Measurements from ENCODE around the gene MYO1H.

Gene MYO1H

DNA sequence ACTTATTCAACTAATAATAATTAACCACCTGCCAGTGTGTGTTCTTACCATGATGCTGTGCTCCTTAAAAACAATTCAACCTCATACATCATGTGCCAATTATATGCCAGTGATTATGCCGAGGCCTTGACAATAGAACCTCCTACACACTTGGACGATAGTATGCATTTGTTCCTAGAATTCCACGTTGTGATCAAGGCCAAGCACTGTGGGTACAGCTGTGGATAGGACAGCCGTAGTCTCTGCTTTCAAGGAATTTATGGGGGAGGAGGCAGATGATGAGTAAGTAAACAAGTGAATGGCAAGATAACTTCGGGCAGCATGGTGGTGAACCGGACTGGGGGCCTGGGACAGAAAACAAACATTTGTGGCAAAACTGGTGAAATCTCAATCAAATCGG lies 18.0 kb upstream of the MYO1H start:
- no peaks in the 10 kb centered on the region for H3K4me1 Mint-ChIP-seq
- DNase-seq (no peak), ATAC-seq (no peak)
- no peaks in the 10 kb centered on the region for H3K9me3 Mint-ChIP-seq
- H3K27me3 Mint-ChIP-seq = peaks cover 7% of the 10 kb centered on the region
- H3K4me3 Mint-ChIP-seq = no peak overlapping the region
- H3K27ac Mint-ChIP-seq = no peak overlapping the region

DNA sequence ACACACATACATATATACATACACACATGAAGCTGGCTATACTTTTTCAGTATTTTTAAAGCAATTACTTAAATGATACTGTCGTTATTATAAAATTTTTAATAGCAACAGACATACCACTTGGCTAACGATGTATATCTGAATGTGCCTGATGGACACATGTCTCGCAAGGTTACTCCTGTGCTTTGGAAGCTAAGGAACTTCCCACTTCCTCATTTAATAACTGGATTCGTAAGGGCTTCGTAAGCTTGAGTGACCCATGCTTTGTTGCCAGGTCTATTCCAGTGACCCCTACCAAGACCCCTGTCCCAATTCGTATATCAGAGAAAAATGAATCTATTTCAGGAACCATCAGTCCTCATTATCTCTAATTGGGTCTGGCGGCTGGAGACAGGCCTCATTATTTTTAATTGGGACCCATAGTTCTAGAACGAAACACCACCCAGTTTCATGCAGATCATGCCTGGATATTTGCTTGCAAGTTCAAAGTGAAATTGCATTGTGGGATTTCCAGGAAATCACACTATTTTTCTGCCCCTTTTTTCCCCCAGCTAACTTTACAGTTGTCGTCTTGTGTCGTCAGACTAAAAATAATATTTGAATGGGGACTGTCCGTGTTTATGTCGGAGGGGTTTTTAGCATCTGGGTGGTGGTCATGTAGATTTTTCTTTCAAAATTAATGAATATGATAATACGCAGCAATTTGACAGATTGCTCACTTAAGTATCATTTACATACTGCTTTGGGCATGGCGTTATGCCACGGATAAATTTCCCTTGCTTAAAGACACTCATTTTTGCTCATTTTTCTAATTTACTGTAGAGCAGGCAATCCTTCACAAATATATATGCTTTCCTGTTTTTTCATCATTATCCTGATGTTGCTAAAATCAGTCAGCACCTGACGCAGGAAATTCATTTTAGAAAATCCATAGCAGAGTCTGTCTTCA lies 17.1 kb upstream of the MYO1H start:
- no peaks in the 10 kb centered on the region for H3K9me3 Mint-ChIP-seq
- no peak overlapping the region for H3K4me3 Mint-ChIP-seq
- H3K27me3 Mint-ChIP-seq = peaks cover 7% of the 10 kb centered on the region
- H3K27ac Mint-ChIP-seq = no peak overlapping the region
- no peak for ATAC-seq
- no peak for DNase-seq
- no peaks in the 10 kb centered on the region for H3K4me1 Mint-ChIP-seq

DNA sequence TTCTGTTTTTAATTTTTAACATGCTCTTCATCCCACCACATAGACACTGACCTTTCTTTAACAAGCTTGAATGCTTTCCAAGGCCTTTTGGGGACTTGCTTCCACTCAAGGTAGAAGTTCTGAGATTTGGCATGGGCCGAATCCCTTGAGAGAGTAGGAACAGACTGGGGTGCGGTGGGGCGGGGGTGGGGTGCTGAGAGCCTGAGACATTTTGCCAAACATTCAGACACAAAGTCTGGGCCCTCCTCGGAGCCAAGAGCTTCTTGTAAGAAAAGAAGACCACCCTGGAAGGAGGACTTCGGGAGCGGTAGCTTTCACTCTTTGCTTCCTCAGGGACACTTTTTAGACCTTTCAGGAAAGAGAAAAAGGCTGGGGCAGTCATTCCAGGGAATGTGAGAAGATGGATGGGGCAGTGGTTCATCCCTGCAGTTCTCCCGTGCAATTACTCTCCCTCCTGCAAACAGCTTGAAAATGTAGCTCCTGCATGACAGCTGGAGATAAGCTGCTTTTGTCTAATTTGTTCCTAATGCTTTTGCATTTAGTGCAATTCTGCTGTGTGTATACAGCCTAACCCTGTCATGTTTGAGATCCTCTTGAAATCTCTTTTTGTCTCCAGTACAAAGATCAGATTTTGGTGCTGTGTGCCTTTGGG lies 16.3 kb upstream of the MYO1H start:
- H3K4me3 Mint-ChIP-seq = no peak overlapping the region
- peaks cover 7% of the 10 kb centered on the region for H3K27me3 Mint-ChIP-seq
- DNase-seq = no peak
- H3K9me3 Mint-ChIP-seq = no peaks in the 10 kb centered on the region
- H3K4me1 Mint-ChIP-seq = no peaks in the 10 kb centered on the region
- ATAC-seq = no peak
- no peak overlapping the region for H3K27ac Mint-ChIP-seq

DNA sequence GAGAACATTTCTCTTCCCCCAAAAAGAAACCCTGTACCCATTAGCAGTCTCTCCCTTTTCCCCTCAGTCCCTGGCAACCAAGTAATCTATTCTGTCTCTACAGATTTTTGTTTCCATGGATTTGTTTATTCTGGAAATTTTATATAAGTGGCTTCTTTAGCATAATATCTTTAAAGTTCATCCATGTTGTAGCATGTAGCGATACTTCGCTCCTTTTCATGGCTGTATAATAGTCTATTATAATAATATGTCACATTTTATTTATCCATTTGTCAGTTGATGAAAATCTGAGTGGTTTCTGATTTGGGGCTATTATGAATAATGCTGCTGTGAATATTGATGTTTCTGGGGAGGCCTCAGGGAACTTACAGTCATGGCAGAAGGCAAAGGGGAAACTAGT lies 12.8 kb upstream of the MYO1H start:
- H3K4me1 Mint-ChIP-seq = no peaks in the 10 kb centered on the region
- DNase-seq = no peak
- no peak overlapping the region for H3K27ac Mint-ChIP-seq
- no peak overlapping the region for H3K4me3 Mint-ChIP-seq
- ATAC-seq = no peak
- H3K27me3 Mint-ChIP-seq = peaks cover 1% of the 10 kb centered on the region
- no peaks in the 10 kb centered on the region for H3K9me3 Mint-ChIP-seq

DNA sequence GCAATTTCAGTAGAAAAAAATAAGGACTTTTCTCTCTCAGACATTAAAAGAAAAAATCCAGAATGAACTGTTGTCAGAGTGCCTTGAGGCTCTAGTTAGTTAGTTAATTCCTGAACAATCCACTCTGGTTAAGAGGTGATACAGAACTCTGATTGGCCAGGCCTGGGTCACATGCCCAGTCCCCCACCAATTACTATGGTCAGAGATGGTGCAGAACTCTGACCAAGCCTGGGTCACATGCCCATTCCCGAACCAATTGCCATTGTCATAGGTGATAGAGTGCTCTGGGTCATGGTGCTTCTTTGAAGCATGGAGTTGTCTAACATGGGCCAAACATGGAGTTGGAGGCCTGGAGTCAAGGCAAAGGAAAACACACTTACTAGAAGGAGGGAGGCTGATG lies 11.1 kb upstream of the MYO1H start:
- DNase-seq (no peak), ATAC-seq (no peak)
- Mint-ChIP-seq H3K4me3 (no peak overlapping the region), H3K27ac (no peak overlapping the region), H3K9me3 (no peaks in the 10 kb centered on the region), H3K4me1 (no peaks in the 10 kb centered on the region), H3K27me3 (no peaks in the 10 kb centered on the region)

DNA sequence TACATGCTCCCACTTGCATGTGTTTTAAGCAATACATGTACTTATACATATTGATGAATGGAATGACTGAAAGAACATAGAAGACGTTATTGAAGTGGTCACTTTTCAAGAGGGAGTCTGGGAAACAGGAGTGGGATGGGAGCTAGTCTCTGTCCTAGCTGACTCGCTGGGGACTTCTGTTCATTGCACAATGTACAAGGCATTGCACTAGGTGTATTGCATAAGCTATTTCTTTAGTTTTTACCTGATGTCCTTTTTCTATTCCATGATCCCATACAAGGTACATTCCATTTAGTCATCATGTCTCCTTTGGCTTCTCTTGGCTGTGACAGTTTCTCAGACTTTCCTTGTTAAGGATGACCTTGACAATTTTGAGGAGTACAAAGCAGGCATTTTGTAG lies 4.0 kb upstream of the MYO1H start:
- Mint-ChIP-seq H3K4me3 (no peak overlapping the region), H3K9me3 (no peaks in the 10 kb centered on the region), H3K27ac (no peak overlapping the region), H3K27me3 (no peaks in the 10 kb centered on the region), H3K4me1 (no peaks in the 10 kb centered on the region)
- ATAC-seq (no peak), DNase-seq (no peak)

DNA sequence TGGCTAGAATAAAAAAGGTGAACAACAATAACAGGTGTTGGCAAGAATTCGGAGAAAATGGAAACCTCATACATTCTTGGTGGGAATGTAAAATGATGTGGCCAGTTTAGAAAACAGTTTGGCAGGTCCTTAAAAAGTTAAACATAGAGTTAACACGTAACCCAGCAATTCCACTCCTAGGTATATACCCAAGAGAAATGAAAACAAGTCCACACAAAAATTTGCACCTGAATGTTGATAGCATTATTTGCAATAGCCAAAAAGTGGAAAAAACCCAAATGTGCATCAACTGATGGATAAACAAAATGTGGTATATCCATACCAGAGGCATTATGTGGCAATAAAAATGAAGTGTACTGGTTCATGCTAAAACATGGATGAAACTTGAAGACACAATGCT lies 2.3 kb upstream of the MYO1H start:
- Mint-ChIP-seq H3K4me3 (no peak overlapping the region), H3K27me3 (no peaks in the 10 kb centered on the region), H3K27ac (no peak overlapping the region), H3K4me1 (no peaks in the 10 kb centered on the region), H3K9me3 (no peaks in the 10 kb centered on the region)
- no peak for ATAC-seq
- no peak for DNase-seq

DNA sequence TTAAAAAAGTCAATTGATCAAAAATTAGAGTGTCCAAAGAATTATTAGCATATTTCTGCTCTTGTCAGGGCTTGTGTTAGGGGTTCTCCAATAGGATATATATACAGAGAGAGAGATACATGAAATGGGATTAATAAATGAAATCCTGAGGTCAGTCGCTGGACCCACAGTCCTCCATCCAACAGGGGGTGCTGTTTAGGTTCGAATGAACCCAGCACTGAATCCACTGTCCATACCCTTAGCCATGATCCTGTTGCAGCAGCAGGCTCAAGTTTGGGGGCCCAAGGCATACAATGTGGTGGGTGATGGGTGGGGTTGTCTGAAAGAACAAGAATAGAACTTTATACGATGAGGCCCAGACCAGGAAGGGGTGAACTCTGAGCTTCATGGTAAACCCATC lies 780 bp upstream of the MYO1H start:
- Mint-ChIP-seq H3K27me3 (no peaks in the 10 kb centered on the region), H3K4me3 (no peak overlapping the region), H3K9me3 (no peaks in the 10 kb centered on the region), H3K27ac (no peak overlapping the region), H3K4me1 (no peaks in the 10 kb centered on the region)
- no peak for ATAC-seq
- no peak for DNase-seq

DNA sequence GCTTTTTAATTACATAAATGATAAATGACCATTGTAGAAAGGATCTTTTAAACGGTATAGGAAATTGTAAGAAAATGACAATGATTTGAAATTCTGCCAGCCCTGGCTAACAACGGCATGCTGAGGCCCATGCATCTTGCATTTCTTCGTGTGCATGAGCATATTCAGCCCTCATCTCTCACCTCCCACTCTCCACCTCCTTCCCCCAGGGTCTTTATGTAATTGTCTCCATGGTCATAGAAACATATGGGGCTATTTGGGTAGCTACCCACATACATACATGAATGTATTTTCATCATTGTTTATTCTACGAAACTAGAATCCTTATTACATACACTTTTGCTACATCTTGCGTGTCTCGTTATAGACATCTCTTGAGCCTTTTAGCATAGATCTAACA lies 4.5 kb downstream of the MYO1H start:
- Mint-ChIP-seq H3K9me3 (no peaks in the 10 kb centered on the region), H3K27me3 (peaks cover 25% of the 10 kb centered on the region), H3K27ac (no peak overlapping the region), H3K4me1 (no peaks in the 10 kb centered on the region), H3K4me3 (no peak overlapping the region)
- ATAC-seq = no peak
- no peak for DNase-seq

DNA sequence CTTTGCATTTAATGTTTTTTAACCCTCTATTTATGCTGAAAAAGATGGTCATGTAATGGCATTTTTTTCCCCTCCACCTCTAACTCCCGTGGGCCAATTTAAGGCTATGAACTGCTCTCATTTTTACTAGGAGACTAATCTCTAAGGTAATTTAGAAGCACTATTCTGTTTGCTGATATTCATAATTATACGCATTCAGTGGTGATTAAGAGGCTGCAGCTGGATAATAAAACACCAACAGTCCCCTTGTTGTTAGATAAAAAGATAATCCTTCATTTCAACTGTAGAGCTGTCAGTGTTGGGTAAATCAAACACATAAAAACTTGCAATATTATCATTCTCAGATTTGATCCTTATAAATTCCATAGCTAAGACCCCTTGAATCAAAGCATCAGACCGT lies 8.9 kb downstream of the MYO1H start:
- no peak overlapping the region for H3K4me3 Mint-ChIP-seq
- DNase-seq = no peak
- peaks cover 53% of the 10 kb centered on the region for H3K27me3 Mint-ChIP-seq
- ATAC-seq = no peak
- H3K4me1 Mint-ChIP-seq = no peaks in the 10 kb centered on the region
- H3K9me3 Mint-ChIP-seq = no peaks in the 10 kb centered on the region
- H3K27ac Mint-ChIP-seq = no peak overlapping the region

DNA sequence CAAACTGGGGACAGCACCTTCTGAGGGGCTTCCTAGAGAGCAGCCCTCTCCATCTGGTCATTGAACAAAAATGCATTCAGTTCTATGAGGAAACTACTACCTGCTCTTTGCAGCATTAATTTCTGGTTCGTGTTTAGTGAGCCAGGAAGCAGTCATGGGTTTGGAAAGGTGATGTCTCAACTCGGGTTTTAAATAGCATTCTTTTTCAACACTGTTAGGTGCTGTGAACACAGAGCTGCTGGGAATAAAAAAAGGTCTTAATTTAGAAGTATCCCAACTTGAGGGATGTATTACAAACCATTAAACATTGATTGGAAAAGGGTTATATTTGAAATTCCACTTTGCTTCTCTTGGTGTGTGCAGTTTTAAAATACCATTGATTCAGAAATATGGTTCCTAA lies 9.3 kb downstream of the MYO1H start:
- Mint-ChIP-seq H3K9me3 (no peaks in the 10 kb centered on the region), H3K27me3 (peaks cover 54% of the 10 kb centered on the region), H3K4me3 (no peak overlapping the region), H3K27ac (no peak overlapping the region), H3K4me1 (no peaks in the 10 kb centered on the region)
- ATAC-seq (no peak), DNase-seq (no peak)

DNA sequence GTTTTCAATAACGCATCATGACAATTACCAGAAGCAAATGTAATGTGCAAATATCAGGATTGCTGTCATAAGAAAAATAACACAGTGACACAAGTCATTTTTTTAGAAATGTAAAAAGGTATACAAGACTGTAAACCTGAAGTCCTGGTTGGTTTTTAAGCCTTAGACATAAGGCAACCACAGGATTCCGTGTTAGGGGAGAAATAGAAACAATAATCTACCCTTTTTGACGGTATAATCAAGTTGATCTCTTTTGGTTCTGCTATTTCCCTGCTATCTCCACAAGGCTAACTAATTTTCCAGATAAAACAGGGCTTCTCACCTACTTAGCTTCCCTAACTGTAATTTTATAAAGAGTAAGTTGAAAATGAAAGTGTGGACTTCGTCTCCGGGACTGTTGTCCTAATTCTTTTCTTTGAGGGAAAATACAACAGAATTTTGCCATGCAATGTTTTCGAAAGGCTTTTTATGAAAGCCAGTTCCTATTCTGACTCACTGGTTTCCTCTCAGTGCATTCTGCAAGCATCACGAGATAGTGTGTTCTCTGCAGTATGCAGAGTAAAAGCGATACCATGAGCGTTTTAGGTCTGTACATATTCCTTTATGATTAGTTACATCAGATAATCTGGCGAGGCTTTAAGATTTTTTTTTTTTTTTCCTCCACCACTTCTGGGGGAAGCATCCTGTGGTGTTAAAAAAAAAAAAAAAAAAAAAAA lies 10.6 kb downstream of the MYO1H start:
- Mint-ChIP-seq H3K4me3 (peak overlapping the region; percentile 37 to 54), H3K9me3 (no peaks in the 10 kb centered on the region), H3K4me1 (no peaks in the 10 kb centered on the region), H3K27ac (no peak overlapping the region), H3K27me3 (peaks cover 53% of the 10 kb centered on the region)
- peak; percentile 100 for ATAC-seq
- DNase-seq = peak in 1 of 2 donors; percentile 13

DNA sequence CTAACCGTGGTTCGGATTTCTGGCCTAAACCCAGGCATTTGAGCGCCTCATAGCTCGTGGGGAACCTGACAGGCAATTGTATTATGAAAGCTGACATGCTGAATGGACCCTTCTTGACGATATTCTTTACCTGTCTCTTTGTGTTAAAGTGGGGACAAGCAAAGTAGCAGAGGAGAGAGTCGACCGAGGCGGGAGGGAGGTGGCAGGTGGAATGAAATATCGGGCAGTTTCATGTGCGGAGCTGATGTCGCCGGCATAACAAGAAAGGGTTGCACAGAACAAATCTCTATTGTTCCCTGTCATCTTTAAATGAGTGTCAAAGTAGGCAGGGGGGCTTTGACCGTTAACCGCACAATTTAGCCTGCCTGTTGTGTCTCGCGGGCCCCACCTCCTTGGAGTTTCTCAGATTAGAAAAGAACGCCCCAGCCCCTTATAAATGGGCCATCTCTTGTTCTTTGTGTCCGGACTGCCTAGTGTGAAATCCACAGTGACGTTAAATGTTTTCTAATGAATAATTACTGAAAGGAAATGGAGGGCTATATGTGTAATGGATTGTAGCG lies 11.5 kb downstream of the MYO1H start:
- ATAC-seq = no peak
- Mint-ChIP-seq H3K4me1 (no peaks in the 10 kb centered on the region), H3K9me3 (no peaks in the 10 kb centered on the region), H3K27ac (no peak overlapping the region), H3K4me3 (no peak overlapping the region), H3K27me3 (peaks cover 57% of the 10 kb centered on the region)
- DNase-seq = no peak

DNA sequence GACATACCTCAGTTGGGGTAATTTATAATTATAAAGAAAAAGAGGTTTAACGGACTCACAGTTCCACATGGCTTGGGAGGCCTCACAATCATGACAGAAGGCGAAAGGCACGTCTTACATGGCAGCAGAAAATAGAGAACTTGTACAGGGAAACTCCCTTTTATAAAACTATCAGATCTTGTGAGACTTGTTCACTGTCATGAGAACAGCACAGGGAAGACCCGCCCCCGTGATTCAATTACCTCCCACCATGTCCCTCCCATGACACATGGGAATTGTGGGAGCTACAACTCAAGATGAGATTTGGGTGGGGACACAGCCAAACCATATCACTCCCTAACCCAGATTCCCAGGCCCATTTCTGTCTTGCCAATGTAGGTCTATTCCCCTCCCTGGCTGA lies 22.1 kb downstream of the MYO1H start:
- H3K27ac Mint-ChIP-seq = no peak overlapping the region
- no peaks in the 10 kb centered on the region for H3K4me1 Mint-ChIP-seq
- H3K4me3 Mint-ChIP-seq = no peak overlapping the region
- peaks cover 49% of the 10 kb centered on the region for H3K27me3 Mint-ChIP-seq
- H3K9me3 Mint-ChIP-seq = no peaks in the 10 kb centered on the region
- no peak for ATAC-seq
- DNase-seq = no peak

DNA sequence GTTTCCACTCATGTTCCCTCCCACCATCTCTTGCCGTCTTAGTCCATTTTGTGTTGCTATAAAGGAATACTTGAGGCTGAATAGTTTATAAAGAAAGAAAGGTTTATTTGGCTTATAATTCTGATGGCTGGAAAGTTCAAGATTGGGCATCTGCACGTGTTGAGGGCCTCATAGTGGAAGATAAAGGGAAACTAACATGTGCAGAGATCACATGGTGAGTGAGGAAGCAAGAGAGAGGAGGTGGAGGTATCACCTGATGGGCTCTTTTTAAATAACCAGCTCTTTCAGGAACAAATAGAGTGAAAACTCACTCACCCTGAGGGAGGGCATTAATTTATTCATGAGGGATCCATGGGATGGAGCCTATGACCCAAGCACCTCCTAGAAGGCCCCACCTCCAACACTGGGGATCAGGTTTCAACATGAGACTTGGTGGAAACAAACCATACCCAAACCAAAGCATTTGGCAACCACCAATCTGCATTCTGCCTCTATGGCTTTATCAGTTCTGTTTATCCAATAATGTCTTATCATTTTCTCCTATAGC lies 29.5 kb downstream of the MYO1H start:
- Mint-ChIP-seq H3K27ac (no peak overlapping the region), H3K4me1 (no peaks in the 10 kb centered on the region), H3K9me3 (no peaks in the 10 kb centered on the region), H3K4me3 (no peak overlapping the region), H3K27me3 (peaks cover 19% of the 10 kb centered on the region)
- ATAC-seq = no peak
- no peak for DNase-seq

All from stimulated activated naive CD8-positive, alpha-beta T cell treated with anti-CD3 and anti-CD28 coated beads, Interleukin-15, amount 100 ng/mL, for 72 hours (primary cell).